Measurements from ENCODE around the gene CNOT4. TPM values are rescaled to one million over a fixed set of nuclear protein-coding genes. Genes with fewer than 3 reads are reported as not detected.
"Not testable (repeated sequence)": the region's sequence is repeated elsewhere in the genome, so short reads cannot be mapped to it uniquely, and the experiment has no call there.

The CNOT4 gene
- total RNA-seq, 1 experiment from 2014 or later, result 16.6 TPM

DNA sequence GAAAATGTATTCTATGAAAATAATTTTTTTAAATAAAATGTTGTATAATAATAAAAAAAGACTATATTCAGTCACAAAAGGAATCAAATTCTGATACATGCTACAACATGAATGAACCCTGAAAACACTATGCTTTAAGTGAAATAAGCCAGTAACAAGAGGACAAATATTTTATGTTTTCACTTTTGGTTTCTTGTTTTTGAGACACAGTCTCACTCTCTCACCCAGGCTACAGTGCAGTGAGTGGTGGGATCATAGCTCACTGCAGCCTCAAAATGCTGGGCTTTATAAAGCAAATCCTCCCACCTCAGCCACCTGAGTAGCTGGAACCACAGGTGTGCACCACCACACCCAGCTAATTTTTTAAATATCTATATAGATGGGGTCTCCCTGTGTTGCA is 64.2 kb downstream of the CNOT4 start:
- ATAC-seq (no peak), DNase-seq (ENCODE audit: low read depth, low spot score) (no peak)
- Histone ChIP-seq H3K4me3 (replicated peaks in 1 of 2; ENCODE audit: low read depth in 1 of 2, low read length in 2 of 2) (no peak overlapping the region), H3K36me3 (ENCODE audit: control insufficient read depth in 1 of 2, insufficient read depth in 2 of 2, low read length in 2 of 2) (no peaks in the 10 kb centered on the region), H3K9me2 (ENCODE audit: insufficient read depth) (no peaks in the 10 kb centered on the region), H3K4me1 (ENCODE audit: control insufficient read depth in 1 of 2, insufficient read depth in 2 of 2, low read length in 2 of 2) (peaks cover 2 to 13% of the 10 kb centered on the region in 2 experiments; a peak in 3 of 4 replicates), H3K9me3 (ENCODE audit: control insufficient read depth in 1 of 2, insufficient read depth in 1 of 2, low read depth in 1 of 2, low read length in 2 of 2) (no peaks in the 10 kb centered on the region), H3K27ac (ENCODE audit: low read depth, low read length) (no peak overlapping the region), H3K27me3 (ENCODE audit: insufficient read depth, low read length) (no peaks in the 10 kb centered on the region), H3K9ac (ENCODE audit: low read length) (no peak overlapping the region), H4K20me1 (ENCODE audit: insufficient read depth) (peaks cover 3% of the 10 kb centered on the region; the same call in 1 of the 2 replicates), H2AFZ (ENCODE audit: low read depth, low read length, poor library complexity, severe bottlenecking) (no peak overlapping the region), H3K4me2 (ENCODE audit: low read length) (no peak overlapping the region), H3K79me2 (ENCODE audit: insufficient read depth, low read length) (peaks cover 56% of the 10 kb centered on the region)
- ChIA-PET RAD21 (ENCODE audit: low non-redundant PET in 1 of 2, low total read pairs in 2 of 2, uncharacterized antibody in 2 of 2, unreplicated experiment in 2 of 2) (no interaction called here), CTCF (no interaction called here), POLR2A (no interaction called here)
- no TSS peak for BruUV-seq (replicated peaks)
- intact Hi-C loops (cut with micrococcal nuclease), result no loop called here
- TF ChIP-seq, protein P1, sequence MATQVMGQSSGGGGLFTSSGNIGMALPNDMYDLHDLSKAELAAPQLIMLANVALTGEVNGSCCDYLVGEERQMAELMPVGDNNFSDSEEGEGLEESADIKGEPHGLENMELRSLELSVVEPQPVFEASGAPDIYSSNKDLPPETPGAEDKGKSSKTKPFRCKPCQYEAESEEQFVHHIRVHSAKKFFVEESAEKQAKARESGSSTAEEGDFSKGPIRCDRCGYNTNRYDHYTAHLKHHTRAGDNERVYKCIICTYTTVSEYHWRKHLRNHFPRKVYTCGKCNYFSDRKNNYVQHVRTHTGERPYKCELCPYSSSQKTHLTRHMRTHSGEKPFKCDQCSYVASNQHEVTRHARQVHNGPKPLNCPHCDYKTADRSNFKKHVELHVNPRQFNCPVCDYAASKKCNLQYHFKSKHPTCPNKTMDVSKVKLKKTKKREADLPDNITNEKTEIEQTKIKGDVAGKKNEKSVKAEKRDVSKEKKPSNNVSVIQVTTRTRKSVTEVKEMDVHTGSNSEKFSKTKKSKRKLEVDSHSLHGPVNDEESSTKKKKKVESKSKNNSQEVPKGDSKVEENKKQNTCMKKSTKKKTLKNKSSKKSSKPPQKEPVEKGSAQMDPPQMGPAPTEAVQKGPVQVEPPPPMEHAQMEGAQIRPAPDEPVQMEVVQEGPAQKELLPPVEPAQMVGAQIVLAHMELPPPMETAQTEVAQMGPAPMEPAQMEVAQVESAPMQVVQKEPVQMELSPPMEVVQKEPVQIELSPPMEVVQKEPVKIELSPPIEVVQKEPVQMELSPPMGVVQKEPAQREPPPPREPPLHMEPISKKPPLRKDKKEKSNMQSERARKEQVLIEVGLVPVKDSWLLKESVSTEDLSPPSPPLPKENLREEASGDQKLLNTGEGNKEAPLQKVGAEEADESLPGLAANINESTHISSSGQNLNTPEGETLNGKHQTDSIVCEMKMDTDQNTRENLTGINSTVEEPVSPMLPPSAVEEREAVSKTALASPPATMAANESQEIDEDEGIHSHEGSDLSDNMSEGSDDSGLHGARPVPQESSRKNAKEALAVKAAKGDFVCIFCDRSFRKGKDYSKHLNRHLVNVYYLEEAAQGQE (IDR thresholded peaks at IDR 0.05; ENCODE audit: low read depth), result no peak
- TF ChIP-seq, protein P2, sequence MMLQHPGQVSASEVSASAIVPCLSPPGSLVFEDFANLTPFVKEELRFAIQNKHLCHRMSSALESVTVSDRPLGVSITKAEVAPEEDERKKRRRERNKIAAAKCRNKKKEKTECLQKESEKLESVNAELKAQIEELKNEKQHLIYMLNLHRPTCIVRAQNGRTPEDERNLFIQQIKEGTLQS (IDR thresholded peaks at IDR 0.05), result no peak
- TF ChIP-seq EZH2 (IDR thresholded peaks at IDR 0.05), result no peak
- no peak for TF ChIP-seq JUND (IDR thresholded peaks at IDR 0.05)
- no peak for TF ChIP-seq POLR2A (IDR thresholded peaks at IDR 0.05; ENCODE audit: borderline replicate concordance, extremely low read depth, insufficient read depth, insufficient read length)
- no peak for TF ChIP-seq ELF1 (IDR thresholded peaks at IDR 0.05; ENCODE audit: borderline replicate concordance, low read depth)

DNA sequence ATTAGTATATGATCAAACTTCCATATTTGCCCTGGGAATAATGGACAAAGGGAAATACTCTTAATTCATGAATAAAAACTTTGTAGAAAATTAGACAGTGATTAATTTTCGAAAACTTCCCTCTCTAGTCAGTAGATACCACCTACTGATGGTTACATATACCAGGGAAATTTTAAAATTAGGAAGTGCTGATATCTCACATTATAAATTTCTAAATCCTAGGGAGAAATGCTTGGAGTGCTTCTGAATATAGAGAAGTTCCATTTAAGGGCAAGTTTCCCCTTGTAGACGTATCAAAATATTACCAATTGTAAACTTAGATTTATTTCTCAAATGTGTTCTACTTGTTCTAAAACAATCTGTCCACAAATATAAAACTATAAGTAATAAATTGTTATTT is 64.6 kb downstream of the CNOT4 start:
- H2AFZ ChIP-seq (ENCODE audit: low read depth, low read length, poor library complexity, severe bottlenecking); H3K4me2 ChIP-seq (ENCODE audit: low read length); CTCF ChIA-PET; H3K36me3 ChIP-seq (ENCODE audit: control insufficient read depth in 1 of 2, insufficient read depth in 2 of 2, low read length in 2 of 2); H3K9me2 ChIP-seq (ENCODE audit: insufficient read depth); DNase-seq (ENCODE audit: low read depth, low spot score); H3K4me3 ChIP-seq (replicated peaks in 1 of 2; ENCODE audit: low read depth in 1 of 2, low read length in 2 of 2); RAD21 ChIA-PET (ENCODE audit: low non-redundant PET in 1 of 2, low total read pairs in 2 of 2, uncharacterized antibody in 2 of 2, unreplicated experiment in 2 of 2); ATAC-seq; BruUV-seq (replicated peaks); H4K20me1 ChIP-seq (ENCODE audit: insufficient read depth); intact Hi-C loops (cut with micrococcal nuclease); H3K9ac ChIP-seq (ENCODE audit: low read length); H3K27ac ChIP-seq (ENCODE audit: low read depth, low read length); H3K27me3 ChIP-seq (ENCODE audit: insufficient read depth, low read length); POLR2A ChIA-PET; H3K9me3 ChIP-seq (ENCODE audit: control insufficient read depth in 1 of 2, insufficient read depth in 1 of 2, low read depth in 1 of 2, low read length in 2 of 2): not testable (repeated sequence)
- Histone ChIP-seq H3K79me2 (ENCODE audit: insufficient read depth, low read length) (peaks cover 56% of the 10 kb centered on the region), H3K4me1 (ENCODE audit: control insufficient read depth in 1 of 2, insufficient read depth in 2 of 2, low read length in 2 of 2) (peaks cover 2 to 18% of the 10 kb centered on the region in 2 experiments; a peak in 3 of 4 replicates)
